Esophagus muscularis mucosa (tissue), 3 donors: ENCODE results near the gene PARD6B.
"Not testable (repeated sequence)": the region's sequence is repeated elsewhere in the genome, so short reads cannot be mapped to it uniquely, and the experiment has no call there.

ENCODE experiments used
- CTCF ChIP-seq, 3 experiments: fragments of 200-600 bp in 2 of 3; fragments of 450-650 bp in 1 of 3; sonication (generic) in 2 of 3; IDR thresholded peaks; one replicate each; pipeline ENCODE4 v1.5.1; 2017 to 2019; ENCODE audit warnings: antibody characterized with exemption in 3 of 3, mild to moderate bottlenecking in 2 of 3, moderate library complexity in 1 of 3
- POLR2AphosphoS5 ChIP-seq, 2 donors: sonication (generic); formaldehyde crosslinking; IDR thresholded peaks; one replicate each; pipeline ENCODE4 v1.6.1; 2017; ENCODE audit warnings: antibody characterized with exemption in 2 of 2

- not testable (repeated sequence) for TF ChIP-seq CTCF, POLR2AphosphoS5 (IDR thresholded peaks at IDR 0.05)
Measured at GRCh38 chr20:50765251-50765650, 33.9 kb downstream of the PARD6B start.
